Measurements from ENCODE around the gene CPNE2.

The CPNE2 gene

DNA sequence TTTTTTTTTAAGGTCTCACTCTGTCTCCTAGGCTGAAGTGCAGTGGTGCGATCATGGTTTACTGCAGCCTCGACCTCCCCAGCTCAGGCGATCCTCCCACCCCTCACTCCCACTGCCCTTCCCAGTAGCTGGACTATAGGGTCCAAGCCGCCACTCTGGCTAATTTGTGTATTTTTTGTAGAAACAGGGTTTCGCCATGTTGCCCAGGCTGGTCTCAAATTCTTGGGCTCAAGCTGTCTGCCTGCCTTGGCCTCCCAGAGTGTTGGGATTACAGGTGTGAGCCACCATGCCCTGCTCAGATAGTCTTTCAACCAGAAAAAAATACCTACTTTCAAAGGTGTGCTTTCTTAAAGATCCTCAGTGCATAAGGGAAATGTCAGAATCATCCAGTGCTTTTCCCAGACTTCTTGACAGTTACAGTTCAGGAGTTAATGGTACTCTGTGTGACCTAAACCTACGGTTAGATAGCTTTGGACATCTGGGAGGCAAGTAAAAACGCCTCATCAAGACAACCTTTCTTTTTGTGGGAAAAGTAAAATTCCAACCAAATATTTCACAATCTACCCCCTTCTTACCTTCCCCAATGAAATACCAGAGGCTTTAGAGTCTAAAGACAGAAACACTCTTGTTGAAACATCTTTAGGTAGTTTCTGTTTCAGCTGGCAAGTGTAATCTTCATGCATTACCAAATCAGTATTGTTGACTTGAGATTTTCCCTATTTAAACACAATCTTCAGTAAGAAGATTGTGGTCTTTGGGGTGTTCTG is 100.5 kb downstream of the CPNE2 start:
- TF ChIP-seq, protein P1, sequence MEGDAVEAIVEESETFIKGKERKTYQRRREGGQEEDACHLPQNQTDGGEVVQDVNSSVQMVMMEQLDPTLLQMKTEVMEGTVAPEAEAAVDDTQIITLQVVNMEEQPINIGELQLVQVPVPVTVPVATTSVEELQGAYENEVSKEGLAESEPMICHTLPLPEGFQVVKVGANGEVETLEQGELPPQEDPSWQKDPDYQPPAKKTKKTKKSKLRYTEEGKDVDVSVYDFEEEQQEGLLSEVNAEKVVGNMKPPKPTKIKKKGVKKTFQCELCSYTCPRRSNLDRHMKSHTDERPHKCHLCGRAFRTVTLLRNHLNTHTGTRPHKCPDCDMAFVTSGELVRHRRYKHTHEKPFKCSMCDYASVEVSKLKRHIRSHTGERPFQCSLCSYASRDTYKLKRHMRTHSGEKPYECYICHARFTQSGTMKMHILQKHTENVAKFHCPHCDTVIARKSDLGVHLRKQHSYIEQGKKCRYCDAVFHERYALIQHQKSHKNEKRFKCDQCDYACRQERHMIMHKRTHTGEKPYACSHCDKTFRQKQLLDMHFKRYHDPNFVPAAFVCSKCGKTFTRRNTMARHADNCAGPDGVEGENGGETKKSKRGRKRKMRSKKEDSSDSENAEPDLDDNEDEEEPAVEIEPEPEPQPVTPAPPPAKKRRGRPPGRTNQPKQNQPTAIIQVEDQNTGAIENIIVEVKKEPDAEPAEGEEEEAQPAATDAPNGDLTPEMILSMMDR (IDR thresholded peaks at IDR 0.05; ENCODE audit: control extremely low read depth, extremely low read depth, low read depth, missing control alignments), result no peak
- CTCF ChIA-PET, result interaction anchor here (1.5 kb wide), 1 partner anchor 10 kb away, joined by 4 read pairs; no protein-coding TSS in a partner anchor
- DNase-seq (ENCODE audit: extremely low spot score), result peak; percentile 25
- POLR2A ChIA-PET, result interaction anchor here (0.7 kb wide), 1 partner anchor 111 kb away, joined by 3 read pairs; no protein-coding TSS in a partner anchor

DNA sequence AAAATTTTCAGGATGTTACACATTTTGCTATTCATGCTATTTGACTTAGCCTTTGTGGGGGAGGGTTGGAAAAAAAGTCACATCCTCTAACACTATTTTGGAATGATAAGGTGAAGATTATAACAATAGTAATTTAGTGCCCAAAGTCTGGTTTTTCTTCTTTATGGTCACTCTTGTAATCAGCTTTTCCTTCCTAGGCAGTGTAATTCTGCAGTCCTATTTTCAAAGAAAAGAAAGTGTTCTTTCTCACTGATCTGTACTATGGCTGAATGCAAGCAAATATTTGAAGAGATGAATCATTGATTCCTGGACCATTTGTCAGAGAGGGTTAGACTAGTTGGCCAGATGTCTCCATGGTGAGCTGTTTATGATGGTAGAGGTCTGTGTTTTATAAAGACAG is 102.1 kb downstream of the CPNE2 start:
- no peak for DNase-seq (ENCODE audit: extremely low spot score)
- TF ChIP-seq, protein P1 (IDR thresholded peaks at IDR 0.05; ENCODE audit: control extremely low read depth, extremely low read depth, low read depth, missing control alignments), result no peak
- POLR2A ChIA-PET, result no interaction called here
- CTCF ChIA-PET, result interaction anchor here (1.1 kb wide), 1 partner anchor 230 kb away, joined by 3 read pairs; no protein-coding TSS in a partner anchor

DNA sequence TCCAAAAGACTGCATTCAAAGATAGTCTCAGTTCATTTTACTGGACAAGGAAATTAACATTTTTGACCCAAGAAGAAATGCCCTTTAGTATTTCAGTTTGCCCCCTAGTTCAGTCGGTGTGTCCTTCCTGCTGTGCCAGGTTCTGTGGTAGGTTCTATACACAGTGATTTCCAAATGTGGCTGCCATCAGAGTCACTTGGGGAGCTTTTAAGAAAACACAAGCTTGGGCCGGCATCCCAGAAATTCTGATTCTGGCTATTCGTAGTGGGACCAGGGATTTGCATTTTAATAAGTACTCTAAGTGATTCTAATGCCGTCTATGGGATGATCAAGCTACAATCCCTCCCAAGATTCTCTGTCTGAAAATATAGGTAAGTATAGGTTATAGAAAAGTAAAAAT is 103.9 kb downstream of the CPNE2 start:
- ChIA-PET POLR2A (no interaction called here), CTCF (interaction anchor here (1.5 to 1.7 kb wide), 3 partner anchors 11 to 113 kb away, joined by 3 to 4 read pairs (median 3); no protein-coding TSS in a partner anchor)
- TF ChIP-seq, protein P1 (IDR thresholded peaks at IDR 0.05; ENCODE audit: control extremely low read depth, extremely low read depth, low read depth, missing control alignments), result no peak
- no peak for DNase-seq (ENCODE audit: extremely low spot score)

DNA sequence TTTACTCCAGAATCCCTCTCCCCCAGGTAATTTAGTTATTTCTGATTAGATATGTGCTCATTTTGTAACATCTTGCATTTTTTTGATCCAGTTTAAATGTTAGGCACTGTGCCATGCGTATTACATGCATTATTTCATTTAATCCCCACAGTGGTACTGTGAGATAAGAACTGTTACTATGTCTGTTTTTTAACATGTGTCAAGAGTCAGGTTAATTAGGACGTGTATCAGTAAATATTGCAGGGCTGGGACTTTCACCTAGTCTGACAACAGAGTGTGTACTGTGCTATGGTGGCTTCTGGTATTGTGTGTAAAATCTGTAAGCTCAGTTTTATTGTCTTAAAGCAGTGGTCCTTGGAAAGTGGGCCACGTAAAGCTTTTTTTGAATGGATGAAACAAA is 104.4 kb downstream of the CPNE2 start:
- ChIA-PET CTCF (interaction anchor here (0.8 to 1.7 kb wide), 4 partner anchors 11 to 120 kb away, joined by 3 to 4 read pairs (median 3); no protein-coding TSS in a partner anchor), POLR2A (no interaction called here)
- TF ChIP-seq, protein P1 (IDR thresholded peaks at IDR 0.05; ENCODE audit: control extremely low read depth, extremely low read depth, low read depth, missing control alignments), result no peak
- DNase-seq (ENCODE audit: extremely low spot score), result no peak

Data from GM10248 (cell line).